ENCODE data around the gene MKLN1. TPM values are rescaled to one million over a fixed set of nuclear protein-coding genes. Genes with fewer than 3 reads are reported as not detected.

MKLN1 gene
- total RNA-seq, 4 donors from 2014 or later: 15.2 to 42.3 (median 24.0) TPM

DNA sequence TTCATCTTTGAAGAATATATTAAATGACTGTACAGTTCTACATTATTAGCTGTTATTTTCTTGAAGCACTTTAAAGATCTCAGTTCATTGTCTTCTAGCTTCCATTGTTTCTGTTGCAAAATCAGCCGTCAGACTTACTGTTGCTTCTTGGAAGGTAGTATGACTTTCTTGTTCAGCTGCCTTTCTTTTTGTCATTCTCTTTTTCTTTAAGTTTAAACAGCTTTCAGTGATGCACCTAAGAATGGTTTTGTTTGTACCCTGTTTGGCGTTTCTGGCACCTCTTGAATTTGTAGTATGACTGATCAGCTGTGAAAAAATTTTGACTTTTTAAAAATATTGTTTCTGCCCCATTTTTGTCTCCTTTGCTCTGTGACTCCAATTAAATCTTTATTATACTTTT is 9.3 kb downstream of the MKLN1 start:
- TF ChIP-seq POLR2A (IDR thresholded peaks at IDR 0.05): no peak
- TF ChIP-seq, protein P1, sequence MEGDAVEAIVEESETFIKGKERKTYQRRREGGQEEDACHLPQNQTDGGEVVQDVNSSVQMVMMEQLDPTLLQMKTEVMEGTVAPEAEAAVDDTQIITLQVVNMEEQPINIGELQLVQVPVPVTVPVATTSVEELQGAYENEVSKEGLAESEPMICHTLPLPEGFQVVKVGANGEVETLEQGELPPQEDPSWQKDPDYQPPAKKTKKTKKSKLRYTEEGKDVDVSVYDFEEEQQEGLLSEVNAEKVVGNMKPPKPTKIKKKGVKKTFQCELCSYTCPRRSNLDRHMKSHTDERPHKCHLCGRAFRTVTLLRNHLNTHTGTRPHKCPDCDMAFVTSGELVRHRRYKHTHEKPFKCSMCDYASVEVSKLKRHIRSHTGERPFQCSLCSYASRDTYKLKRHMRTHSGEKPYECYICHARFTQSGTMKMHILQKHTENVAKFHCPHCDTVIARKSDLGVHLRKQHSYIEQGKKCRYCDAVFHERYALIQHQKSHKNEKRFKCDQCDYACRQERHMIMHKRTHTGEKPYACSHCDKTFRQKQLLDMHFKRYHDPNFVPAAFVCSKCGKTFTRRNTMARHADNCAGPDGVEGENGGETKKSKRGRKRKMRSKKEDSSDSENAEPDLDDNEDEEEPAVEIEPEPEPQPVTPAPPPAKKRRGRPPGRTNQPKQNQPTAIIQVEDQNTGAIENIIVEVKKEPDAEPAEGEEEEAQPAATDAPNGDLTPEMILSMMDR (IDR thresholded peaks at IDR 0.05): no peak
- WGBS, 2 donors: 80 to 91% methylated on average over 2 of the region's 2 CpGs
- intact Hi-C loops (cut with DNase I): no loop called here
- no peak overlapping the region for H3K4me3 ChIP-seq
- peaks cover 0 to 12% (median 0%) of the 10 kb centered on the region in 3 donors for H3K36me3 ChIP-seq
- H3K27ac ChIP-seq: no peak overlapping the region
- peaks cover 0 to 20% (median 3%) of the 10 kb centered on the region in 3 donors for H3K9me3 ChIP-seq
- no peaks in the 10 kb centered on the region for H3K27me3 ChIP-seq
- DNase-seq: no peak
- peaks cover 0 to 13% (median 0%) of the 10 kb centered on the region in 3 donors for H3K4me1 ChIP-seq

DNA sequence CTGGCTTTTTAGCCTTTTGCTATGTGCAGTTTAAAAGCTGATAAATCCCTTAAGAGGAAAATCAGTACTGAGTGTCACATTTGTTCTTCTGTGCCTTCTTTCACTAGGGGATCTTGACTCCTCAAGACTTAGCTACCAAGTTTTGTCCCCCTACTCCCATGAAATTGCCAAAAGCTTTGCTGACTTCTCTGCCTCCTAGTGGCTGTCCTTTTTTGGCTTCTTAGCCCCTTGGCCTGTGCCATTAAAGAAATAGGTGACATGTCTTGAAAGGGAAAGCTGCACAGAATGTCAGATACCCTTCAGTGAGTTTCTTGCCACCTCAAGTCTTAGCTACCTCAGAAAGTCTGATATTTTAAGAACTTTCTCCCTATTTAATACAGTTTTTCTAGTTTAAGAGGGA is 10.5 kb downstream of the MKLN1 start:
- Histone ChIP-seq H3K27me3 (no peaks in the 10 kb centered on the region), H3K36me3 (peaks cover 0 to 7% (median 0%) of the 10 kb centered on the region in 3 donors), H3K4me3 (no peak overlapping the region), H3K4me1 (peaks cover 0 to 17% (median 0%) of the 10 kb centered on the region in 3 donors), H3K9me3 (peaks cover 0 to 20% (median 3%) of the 10 kb centered on the region in 3 donors), H3K27ac (no peak overlapping the region)
- no peak for DNase-seq
- intact Hi-C loops (cut with DNase I): no loop called here
- TF ChIP-seq POLR2A (IDR thresholded peaks at IDR 0.05): no peak
- TF ChIP-seq, protein P1 (IDR thresholded peaks at IDR 0.05): no peak

DNA sequence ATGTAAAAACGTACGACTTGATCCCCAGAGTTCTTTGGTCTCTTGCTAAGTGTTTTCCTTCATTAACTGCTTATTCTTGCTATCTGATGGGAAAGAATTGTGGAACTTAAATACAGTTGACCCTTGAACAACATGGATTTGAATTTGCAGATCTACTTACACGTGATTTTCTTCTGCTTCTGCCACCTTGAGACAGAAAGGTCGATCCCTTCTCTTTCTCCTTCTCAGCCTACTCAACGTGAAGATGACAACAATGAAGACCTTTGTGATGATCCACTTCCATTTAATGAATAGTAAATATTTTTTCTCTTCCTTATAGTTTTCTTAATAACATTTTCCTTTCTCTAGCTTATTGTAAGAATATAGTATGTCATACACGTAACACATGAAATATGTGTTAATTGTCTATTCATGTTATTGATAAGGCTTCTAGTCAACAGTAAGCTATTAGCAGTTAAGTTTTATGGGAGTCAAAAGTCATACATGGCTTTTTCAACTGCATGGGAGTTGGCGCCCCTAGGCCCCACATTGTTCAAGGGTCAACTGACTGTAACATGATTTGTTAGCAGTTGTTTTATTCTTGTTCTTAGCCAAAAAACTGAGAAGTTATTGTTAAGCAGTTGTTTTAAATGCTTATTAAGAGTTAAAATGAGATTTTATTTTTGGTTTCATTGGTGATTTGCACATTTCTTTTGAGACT is 11.2 kb downstream of the MKLN1 start:
- H3K27me3 ChIP-seq: no peaks in the 10 kb centered on the region
- DNase-seq: no peak
- H3K4me3 ChIP-seq: no peak overlapping the region
- peaks cover 0 to 4% (median 0%) of the 10 kb centered on the region in 3 donors for H3K36me3 ChIP-seq
- TF ChIP-seq, protein P1 (IDR thresholded peaks at IDR 0.05): no peak
- TF ChIP-seq POLR2A (IDR thresholded peaks at IDR 0.05): no peak
- H3K9me3 ChIP-seq: peaks cover 0 to 20% (median 3%) of the 10 kb centered on the region in 3 donors
- WGBS, 2 donors: 80 to 83% methylated on average over 7 of the region's 7 CpGs
- peaks cover 0 to 21% (median 0%) of the 10 kb centered on the region in 3 donors for H3K4me1 ChIP-seq
- intact Hi-C loops (cut with DNase I): no loop called here
- H3K27ac ChIP-seq: no peak overlapping the region

- H3K4me1 ChIP-seq: peaks cover 0 to 27% (median under 1%) of the 10 kb centered on the region in 3 donors
Measured at GRCh38 chr7:131341690-131342089, 14.0 kb downstream of the MKLN1 start.

More at GRCh38 chr7:131341690-131342089, 14.0 kb downstream of the MKLN1 start:
- WGBS, 2 donors: 91 to 100% methylated on average over 1 of the region's 1 CpG
- intact Hi-C loops (cut with DNase I): no loop called here
- no peak for TF ChIP-seq POLR2A (IDR thresholded peaks at IDR 0.05)
- TF ChIP-seq, protein P1 (IDR thresholded peaks at IDR 0.05): no peak
- Histone ChIP-seq H3K9me3 (peaks cover 0 to 16% (median 3%) of the 10 kb centered on the region in 3 donors), H3K4me3 (no peak overlapping the region), H3K27me3 (no peaks in the 10 kb centered on the region), H3K27ac (no peak overlapping the region), H3K36me3 (peaks cover 0 to 4% (median 0%) of the 10 kb centered on the region in 3 donors)
- no peak for DNase-seq

Data from esophagus squamous epithelium (tissue), 5 donors.